ENCODE results near the gene PFDN2. TPM values are rescaled to one million over a fixed set of nuclear protein-coding genes. Genes with fewer than 3 reads are reported as not detected.

Gene PFDN2
- total RNA-seq, 1 donor from 2014 or later, result 90.0 TPM

- H3K36me3 Mint-ChIP-seq (ENCODE audit: low read depth), result peaks cover 3% of the 10 kb centered on the region
- peak overlapping the region; percentile 2 for H3K27ac Mint-ChIP-seq (ENCODE audit: unreplicated experiment)
- no peak for DNase-seq (ENCODE audit: low read depth, low spot score)
- no peaks in the 10 kb centered on the region for H3K4me1 Mint-ChIP-seq
- TF ChIP-seq CTCF (conservative IDR thresholded peaks at IDR 0.05), result no peak
- H3K27me3 Mint-ChIP-seq (ENCODE audit: low read depth), result no peaks in the 10 kb centered on the region
- H3K4me3 Mint-ChIP-seq, result no peak overlapping the region
- no peaks in the 10 kb centered on the region for H3K9me3 Mint-ChIP-seq
These were observed 11.4 kb downstream of the PFDN2 start for GRCh38 chr1:161106431-161106830.

GRCh38 chr1:161100556-161100955, 17.3 kb downstream of the PFDN2 start:
- Mint-ChIP-seq H3K27me3 (ENCODE audit: low read depth) (peaks cover 15% of the 10 kb centered on the region), H3K4me1 (peaks cover 18% of the 10 kb centered on the region), H3K9me3 (no peaks in the 10 kb centered on the region), H3K27ac (ENCODE audit: unreplicated experiment) (no peak overlapping the region), H3K4me3 (no peak overlapping the region), H3K36me3 (ENCODE audit: low read depth) (peaks cover 5% of the 10 kb centered on the region)
- no peak for TF ChIP-seq CTCF (conservative IDR thresholded peaks at IDR 0.05)
- no peak for DNase-seq (ENCODE audit: low read depth, low spot score)

- Mint-ChIP-seq H3K4me3 (peak overlapping the region; percentile 82), H3K36me3 (ENCODE audit: low read depth) (peaks cover 5% of the 10 kb centered on the region), H3K27me3 (ENCODE audit: low read depth) (peaks cover 19% of the 10 kb centered on the region), H3K9me3 (no peaks in the 10 kb centered on the region), H3K27ac (ENCODE audit: unreplicated experiment) (no peak overlapping the region), H3K4me1 (peaks cover 23% of the 10 kb centered on the region)
- DNase-seq (ENCODE audit: low read depth, low spot score), result no peak
- TF ChIP-seq CTCF (conservative IDR thresholded peaks at IDR 0.05), result no peak
These were observed 18.6 kb downstream of the PFDN2 start for GRCh38 chr1:161099090-161099802.

GRCh38 chr1:161098210-161099068, 19.4 kb downstream of the PFDN2 start, which contains the start of gene KLHDC9:
Gene KLHDC9 (plus strand): TSS chr1:161098361. CDS start chr1:161098536, 175 bp downstream.
- peak; percentile 29 for TF ChIP-seq CTCF (conservative IDR thresholded peaks at IDR 0.05)
- Mint-ChIP-seq H3K4me3 (peak within 1 kb of the TSS; percentile 92), H3K9me3 (no peaks in the 10 kb centered on the region), H3K36me3 (ENCODE audit: low read depth) (peaks cover 5% of the 10 kb centered on the region), H3K4me1 (peaks cover 23% of the 10 kb centered on the region), H3K27ac (ENCODE audit: unreplicated experiment) (peak within 1 kb of the TSS; percentile 48), H3K27me3 (ENCODE audit: low read depth) (peaks cover 19% of the 10 kb centered on the region)
- peak; percentile 74 for DNase-seq (ENCODE audit: low read depth, low spot score)

GRCh38 chr1:161096530-161096929, 21.3 kb downstream of the PFDN2 start:
- peaks cover 23% of the 10 kb centered on the region for H3K4me1 Mint-ChIP-seq
- H3K27me3 Mint-ChIP-seq (ENCODE audit: low read depth), result peaks cover 19% of the 10 kb centered on the region
- H3K4me3 Mint-ChIP-seq, result peak overlapping the region; percentile 59
- TF ChIP-seq CTCF (conservative IDR thresholded peaks at IDR 0.05), result no peak
- no peaks in the 10 kb centered on the region for H3K9me3 Mint-ChIP-seq
- no peak for DNase-seq (ENCODE audit: low read depth, low spot score)
- peaks cover 2% of the 10 kb centered on the region for H3K36me3 Mint-ChIP-seq (ENCODE audit: low read depth)
- H3K27ac Mint-ChIP-seq (ENCODE audit: unreplicated experiment), result no peak overlapping the region

Data from neural crest cell (in vitro differentiated cells).